ENCODE measurements around the gene PHKA2.
"Not testable (repeated sequence)": the region's sequence is repeated elsewhere in the genome, so short reads cannot be mapped to it uniquely, and the experiment has no call there.

The PHKA2 gene, protein sequence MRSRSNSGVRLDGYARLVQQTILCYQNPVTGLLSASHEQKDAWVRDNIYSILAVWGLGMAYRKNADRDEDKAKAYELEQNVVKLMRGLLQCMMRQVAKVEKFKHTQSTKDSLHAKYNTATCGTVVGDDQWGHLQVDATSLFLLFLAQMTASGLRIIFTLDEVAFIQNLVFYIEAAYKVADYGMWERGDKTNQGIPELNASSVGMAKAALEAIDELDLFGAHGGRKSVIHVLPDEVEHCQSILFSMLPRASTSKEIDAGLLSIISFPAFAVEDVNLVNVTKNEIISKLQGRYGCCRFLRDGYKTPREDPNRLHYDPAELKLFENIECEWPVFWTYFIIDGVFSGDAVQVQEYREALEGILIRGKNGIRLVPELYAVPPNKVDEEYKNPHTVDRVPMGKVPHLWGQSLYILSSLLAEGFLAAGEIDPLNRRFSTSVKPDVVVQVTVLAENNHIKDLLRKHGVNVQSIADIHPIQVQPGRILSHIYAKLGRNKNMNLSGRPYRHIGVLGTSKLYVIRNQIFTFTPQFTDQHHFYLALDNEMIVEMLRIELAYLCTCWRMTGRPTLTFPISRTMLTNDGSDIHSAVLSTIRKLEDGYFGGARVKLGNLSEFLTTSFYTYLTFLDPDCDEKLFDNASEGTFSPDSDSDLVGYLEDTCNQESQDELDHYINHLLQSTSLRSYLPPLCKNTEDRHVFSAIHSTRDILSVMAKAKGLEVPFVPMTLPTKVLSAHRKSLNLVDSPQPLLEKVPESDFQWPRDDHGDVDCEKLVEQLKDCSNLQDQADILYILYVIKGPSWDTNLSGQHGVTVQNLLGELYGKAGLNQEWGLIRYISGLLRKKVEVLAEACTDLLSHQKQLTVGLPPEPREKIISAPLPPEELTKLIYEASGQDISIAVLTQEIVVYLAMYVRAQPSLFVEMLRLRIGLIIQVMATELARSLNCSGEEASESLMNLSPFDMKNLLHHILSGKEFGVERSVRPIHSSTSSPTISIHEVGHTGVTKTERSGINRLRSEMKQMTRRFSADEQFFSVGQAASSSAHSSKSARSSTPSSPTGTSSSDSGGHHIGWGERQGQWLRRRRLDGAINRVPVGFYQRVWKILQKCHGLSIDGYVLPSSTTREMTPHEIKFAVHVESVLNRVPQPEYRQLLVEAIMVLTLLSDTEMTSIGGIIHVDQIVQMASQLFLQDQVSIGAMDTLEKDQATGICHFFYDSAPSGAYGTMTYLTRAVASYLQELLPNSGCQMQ

DNA sequence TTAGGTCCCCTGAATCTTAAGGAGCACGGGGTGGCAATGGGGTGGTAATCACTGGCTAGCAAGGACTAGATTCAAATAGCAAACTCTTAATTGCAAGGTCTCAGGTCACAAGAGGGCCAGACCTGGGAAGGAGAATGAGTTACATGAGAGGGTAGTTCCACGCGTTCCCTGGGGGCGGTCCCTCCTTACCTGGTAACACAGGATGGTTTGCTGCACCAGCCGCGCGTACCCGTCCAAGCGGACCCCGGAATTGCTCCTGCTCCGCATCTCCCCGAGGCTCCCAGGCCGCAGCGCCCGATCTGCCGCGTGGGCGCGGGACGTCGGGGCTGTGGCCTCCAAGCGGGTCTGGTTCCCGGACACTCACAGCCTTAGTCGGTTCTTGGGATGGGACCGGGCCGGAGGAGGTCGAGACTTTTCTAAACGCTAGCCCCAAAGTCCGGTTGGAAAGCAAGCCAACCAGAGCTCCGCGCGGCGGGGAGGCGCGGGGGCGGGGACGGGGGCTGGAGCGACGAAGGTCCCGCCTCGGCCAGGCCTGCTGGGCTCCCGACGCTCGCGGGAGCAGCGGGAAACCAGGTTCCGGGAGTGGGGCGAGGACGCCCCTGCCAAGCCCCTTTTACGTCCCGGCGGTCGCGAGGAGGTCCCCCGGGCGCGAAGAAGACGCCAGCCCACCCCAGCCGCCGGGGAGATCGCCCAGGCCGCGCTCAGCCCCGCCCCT lies at the start of gene PHKA2:
PHKA2 (minus strand) TSS at position 449 of the 715 bp plus-strand sequence; CDS start at position 267, 182 bp downstream.
- DNase-seq, result peak; percentile 1

DNA sequence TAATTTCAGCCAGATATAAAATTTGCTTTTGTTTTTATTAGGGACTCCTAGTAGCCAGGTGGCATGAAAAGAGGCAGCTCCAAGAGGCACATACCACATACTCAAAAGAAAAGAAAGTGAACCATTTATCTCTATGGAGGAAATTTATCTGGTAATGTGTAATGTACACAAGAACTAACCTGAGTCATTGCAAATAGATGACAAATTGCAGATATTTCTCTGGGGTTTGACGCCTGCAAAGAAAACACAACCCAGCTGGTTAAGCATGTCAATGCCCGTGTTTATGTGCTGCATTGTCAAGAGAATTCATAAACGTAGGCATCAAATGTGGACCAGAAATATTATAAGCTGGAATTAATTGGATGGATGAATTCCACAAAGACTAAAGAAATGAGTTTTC lies 46.9 kb upstream of the PHKA2 start:
- no peak for DNase-seq

DNA sequence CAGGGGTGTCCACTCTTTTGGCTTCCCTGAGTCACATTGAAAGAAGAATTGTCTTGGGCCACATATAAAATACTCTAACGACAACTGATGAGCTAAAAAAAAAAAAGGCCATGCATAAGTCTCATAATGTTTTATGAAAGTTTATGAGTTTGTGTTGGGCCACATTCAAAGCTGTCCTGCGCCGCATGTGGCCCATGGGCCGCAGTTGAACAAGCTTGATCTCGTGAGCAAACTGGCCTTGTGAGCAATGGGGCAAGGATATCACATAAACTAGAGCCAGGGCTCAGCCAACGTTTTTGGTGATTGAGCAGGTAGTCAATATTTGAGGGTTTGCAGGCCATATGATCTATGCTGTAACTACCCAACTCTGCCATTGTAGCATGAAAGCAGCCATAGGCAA lies 44.6 kb upstream of the PHKA2 start:
- DNase-seq, result no peak

DNA sequence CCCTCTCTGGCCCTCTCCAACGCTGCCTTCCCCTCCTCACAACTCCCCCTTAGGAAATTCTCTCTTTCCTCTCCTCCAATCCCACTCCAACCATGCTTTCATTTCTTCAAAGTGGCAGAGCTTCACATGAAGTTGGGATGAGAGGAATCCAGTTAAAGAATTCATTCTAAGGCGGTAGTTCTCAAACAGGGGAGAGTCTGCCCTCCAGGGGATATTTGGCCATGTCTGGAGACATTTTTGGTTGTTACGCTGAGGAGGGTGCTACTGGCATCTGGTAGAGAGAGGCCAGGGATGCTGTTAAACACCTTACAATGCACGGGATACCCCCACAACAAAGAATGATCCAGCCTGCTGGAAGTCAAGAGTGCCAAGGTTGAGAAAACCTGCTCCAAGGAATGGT lies 40.5 kb upstream of the PHKA2 start:
- no peak for DNase-seq

DNA sequence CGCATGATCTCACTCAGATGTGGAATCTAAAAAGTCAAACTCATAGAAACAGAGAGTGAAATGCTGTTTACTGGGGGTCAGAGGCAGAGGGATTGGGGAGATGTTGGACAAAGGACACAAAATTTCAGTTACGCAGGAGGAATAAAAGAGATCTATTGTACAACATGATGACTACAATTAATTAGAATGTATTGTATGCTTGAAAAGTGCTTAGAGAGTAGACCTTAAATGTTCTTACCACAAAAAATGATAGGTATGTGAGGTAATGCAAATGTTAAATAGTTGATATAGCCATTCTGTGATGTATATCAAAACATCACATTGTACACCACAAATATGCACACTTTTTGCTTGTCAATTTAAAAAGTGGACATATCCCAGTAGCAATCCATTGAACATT lies 36.1 kb upstream of the PHKA2 start:
- DNase-seq, result no peak

DNA sequence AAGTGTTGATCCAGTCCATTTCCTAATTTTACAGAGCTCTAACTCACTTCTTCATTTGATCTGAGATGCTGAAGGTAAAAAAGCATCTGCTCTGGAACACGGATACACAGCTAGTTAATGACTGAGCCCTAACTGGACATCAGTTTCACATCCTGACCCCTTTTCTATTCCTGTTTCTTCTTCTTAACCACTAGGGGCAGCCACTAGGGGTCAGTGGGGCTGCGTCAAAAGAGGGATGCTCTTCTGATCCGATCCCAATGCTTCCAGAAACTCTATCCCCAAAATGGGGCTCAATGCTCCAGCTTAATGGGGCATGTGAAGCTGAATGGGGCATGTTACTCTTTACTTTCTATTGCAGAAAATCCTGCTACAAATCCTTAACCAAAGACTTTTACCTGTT lies 33.4 kb upstream of the PHKA2 start:
- no peak for DNase-seq

DNA sequence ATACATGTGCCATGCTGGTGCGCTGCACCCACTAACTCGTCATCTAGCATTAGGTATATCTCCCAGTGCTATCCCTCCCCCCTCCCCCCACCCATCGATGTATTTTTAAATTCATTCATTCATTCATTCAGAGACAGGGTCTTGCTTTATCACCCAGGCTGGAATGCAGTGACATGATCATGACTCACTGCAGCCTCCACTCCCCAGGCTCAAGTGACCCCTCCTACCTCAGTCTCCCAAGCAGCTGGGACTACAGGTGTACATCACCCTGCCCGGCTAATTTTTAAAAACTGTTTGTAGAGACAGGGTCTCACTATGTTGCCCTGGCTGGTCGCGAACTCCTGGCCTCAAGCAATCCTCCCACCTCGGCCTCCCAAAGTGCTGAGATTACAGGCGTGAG lies 32.7 kb upstream of the PHKA2 start:
- not testable (repeated sequence) for DNase-seq

DNA sequence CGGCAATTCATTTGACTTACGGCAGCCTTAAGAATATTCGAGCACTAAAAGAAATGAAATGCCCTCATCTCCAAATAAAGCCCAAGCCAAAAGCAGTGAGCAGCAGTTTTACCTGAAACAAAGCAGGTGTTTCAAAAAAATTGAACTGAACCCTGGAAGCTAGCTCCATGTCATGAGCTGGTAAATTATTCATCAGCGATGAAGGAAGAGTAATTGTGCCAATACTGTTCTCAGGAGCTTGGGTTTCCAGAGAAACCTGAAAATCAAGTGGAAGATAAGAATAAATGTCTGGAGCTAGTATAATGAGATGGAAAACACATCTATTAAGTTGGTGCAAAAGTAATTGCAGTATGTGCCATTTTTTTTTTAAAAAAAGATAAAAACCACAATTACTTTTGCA lies 24.0 kb upstream of the PHKA2 start:
- DNase-seq, result no peak

DNA sequence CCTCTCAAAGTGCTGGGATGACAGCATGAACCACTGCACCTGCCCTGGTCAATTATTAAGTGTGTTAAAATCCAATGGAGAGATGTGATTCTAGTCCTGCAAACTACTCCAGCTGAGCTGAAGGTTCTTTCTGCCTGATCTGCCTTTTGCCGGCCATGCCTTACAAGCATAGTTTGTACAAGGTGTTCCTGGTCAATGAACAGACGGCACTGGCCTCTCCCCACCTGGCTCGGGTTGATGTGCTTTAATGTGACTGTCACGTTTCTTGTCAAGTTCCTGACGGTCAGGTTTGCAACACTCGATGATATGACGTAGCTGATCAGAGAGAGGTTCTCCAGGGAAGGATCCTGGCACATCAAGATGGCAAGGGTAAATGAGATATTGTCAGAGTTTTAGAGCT lies 23.1 kb upstream of the PHKA2 start:
- no peak for DNase-seq

DNA sequence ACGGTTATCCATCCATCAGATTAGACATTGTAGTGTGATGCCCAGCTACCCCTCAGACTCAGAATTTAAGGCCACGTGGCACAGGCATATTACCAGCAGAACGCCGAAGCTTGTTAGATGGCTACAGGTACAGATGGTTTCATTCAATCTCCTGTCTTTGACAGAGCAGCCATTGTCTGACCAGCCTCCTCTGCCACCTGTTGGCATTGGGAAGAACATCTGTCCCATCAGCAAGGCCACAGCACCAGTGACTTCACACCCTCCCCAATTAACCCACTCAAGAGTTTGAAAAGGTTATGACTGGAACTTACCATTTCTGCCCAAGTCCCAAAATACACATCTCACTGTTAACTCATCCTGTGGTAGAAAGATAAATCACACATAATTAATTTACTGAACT lies 22.0 kb upstream of the PHKA2 start:
- DNase-seq, result no peak

DNA sequence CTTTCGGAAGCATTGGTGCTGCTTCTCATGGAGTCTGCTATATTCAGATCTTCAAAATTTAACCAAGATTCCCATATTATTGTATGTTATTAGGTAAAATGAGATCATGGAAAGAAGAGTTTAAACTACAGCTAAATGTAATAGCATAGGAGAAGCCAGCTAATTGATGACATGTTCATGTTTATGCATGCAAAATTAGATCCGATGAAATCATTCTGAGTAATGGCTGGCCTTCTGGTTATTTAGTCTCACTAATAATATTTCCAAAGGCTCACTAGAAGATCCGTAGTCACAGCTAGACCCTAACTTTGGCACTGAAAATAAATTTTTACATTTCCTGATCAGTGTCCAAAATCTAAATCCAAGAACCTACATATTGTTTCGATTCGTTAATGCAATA lies 19.8 kb upstream of the PHKA2 start:
- no peak for DNase-seq

DNA sequence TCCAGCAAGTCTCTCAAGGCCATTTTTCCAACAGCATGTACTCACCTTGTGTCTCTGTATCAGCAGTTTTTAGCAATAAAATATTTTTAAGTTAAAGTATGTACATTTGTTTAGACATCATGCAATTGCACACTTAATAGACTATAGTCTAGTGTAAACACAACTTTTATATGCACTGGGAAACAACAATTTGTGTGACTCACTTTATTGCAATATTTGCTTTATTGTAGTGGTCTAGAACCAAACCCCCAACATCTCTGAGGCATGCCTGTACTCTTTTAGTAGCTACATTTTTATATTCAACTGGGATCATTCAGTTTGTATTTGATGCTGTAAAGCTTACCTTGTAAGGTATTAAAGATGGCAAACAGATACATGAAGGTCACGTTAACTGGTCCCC lies 14.7 kb upstream of the PHKA2 start:
- no peak for DNase-seq

DNA sequence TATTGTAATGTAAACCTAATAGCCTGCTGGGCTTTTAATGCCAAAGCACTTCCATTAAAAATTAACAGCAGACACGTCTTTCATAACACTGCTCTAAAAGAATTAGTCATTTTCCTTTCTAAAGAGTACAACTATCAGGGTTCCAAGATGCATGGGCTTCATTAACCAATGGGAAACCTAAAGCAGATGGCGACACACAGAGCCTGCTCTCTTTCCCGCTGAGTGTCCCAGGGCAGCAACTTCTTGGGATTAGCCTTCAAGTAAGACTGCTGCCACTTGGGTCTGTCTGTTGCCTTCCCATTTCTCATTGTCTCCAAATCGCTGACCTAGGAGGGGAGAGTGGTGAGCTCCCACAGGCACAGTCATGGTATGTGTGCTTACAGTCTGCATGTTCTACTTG lies 14.0 kb upstream of the PHKA2 start:
- DNase-seq, result no peak

DNA sequence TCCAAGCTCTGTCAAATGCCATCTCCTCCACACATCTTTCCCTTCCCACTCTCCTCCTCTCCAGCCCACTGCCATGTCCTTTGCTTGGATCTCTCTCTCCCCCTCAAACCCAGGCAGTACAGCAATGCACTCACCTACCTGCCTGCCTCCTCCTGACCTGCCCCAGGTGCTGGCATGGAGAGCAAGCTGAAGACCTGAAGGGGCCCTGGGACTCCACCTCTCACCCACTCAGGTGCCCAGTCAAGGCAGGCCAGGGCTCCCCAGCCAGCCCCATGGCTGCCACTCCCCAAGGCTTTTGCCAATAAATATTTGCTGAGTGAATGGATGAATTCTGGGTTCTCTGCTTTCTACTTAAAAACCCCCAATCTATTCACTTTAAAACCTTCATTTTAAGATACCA lies 12.6 kb upstream of the PHKA2 start:
- DNase-seq, result no peak

DNA sequence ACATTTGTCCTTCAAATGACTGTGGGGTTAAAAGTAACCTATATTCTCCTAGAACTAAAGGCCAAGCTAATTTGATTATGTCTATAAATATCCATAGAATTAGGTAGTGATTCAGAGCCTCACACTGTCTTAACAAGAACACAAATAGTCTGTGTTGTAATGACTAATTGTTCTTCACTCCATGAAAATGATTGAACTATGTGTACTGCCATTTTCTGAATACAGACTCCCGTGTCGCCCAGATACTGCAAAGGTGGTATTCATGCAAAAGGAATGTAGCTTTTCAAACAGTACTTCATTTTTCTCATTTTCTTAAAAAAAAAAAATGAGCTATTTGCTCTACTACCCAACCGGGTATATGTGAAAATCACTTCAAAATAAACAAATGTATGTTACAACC lies 11.3 kb upstream of the PHKA2 start:
- no peak for DNase-seq

DNA sequence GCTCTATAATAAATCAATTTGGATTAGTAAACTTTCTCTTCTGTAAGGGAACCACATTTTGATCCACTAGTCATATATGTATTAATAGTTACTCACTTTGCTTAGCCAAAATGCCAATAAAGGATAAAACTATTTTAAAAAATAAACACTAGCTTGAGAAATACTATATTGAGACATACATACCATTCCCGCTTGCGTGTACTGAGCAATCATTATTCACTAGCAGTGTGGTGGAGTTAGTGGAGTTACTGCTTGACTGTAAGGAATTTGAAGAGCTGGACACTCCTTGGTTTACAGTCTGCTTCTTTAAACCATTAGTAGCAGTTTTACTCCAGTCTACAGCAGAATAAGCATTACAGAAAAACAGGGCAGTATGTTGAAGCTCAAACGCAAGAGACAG lies 10.8 kb upstream of the PHKA2 start:
- DNase-seq, result no peak

DNA sequence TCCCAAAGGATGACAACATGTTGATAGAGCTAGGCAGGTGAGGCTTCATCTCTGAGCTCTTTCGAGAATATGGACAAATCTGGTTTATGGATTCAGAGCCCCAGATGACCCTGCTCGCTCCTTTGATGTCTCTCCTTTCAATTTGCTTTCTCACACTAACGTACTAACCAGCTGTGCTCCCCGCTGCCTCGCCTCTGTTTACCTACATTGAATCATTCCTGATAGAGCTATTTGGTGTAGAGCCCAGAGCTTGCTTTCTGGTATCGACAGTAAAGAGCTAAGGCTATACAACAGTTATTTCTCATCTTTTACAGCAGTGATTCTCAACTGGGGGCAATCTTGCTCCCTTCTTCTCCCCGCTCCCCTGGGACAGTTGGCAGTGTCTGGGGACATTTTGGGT lies 8.9 kb upstream of the PHKA2 start:
- no peak for DNase-seq

DNA sequence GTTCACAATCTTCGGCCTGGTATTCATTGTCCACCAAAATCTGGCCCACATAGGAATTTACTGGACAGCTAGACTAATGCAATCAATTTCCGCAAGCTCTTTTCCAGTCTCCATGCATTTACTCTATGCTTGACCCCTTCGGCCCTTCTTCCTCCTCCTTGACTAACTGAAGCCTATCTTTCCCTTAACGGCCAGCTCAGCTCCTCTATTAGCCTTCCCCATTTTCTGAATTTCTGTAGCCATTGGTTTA lies 1.2 kb upstream of the PHKA2 start:
- no peak for DNase-seq

DNA sequence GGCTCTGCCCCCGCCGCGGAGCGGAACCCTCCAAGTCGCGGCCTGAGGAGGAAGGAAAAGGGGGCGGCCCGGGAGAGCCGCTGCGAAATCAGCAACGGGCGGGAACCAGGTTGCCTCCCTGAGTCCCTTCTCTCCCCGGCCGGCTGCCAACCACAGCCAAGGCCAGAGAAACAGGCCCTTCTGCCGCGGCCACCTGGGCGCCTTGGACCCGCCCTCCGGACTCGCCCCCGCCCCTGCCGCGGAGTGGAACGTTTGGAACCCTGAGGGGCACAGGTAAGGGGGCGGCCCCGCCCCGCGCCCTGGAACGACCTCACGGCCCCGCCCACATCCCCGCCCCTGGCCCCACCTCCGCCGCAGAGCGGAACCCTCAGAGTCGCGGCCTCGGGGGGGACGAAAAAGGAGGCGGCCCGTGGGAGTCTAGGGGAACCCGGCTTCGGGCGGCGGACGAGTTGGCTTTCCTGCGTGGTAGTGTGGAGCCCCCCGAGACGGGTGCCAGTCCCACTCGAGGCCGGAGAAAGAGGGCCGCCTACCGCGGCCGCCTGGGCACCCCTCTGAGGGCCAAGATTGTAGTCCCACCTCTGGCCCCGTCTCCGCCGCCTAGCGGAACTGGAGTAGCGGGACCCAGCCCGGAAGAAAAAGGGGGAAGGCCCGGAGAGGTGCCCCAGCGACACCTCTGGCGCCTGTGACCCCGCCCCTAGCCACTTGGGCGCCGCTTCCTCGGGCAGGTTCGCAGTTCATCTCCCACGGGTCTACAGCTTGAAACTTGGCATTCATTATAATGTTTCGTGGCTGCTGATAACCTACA lies 669 bp upstream of the PHKA2 start:
- peak; percentile 40 for DNase-seq

DNA sequence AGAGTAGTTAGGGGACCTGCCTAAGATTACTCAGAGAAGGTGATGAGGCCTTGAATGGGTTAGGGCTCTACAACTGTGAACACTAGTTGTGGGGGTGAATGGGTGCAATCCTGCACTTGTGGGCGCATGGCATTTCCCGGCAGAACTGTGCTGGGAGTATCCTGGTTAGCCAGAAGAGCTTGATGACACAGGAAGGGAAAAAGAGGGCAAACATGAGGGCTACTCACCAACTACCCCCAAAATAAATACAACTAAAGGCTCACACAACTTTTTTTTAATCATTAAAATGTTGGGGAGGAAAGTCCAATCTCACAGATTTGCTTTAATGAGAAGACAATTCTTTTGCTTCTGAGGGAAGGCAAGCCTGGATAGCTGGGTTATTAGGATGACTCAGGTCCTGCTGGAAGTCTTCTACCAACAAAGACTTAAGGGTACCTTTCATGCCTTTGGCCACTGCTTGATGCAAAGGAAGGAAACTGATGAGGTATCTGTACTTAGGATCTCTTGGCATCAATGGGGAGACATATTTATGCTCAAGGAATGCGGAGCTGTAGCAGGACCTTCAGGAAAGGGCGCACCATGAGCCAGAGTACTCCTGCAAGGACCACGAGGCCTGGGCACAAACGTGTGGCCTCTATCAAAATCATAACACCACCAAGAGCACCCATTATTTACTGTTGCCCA lies 2.6 kb downstream of the PHKA2 start:
- no peak for DNase-seq

DNA sequence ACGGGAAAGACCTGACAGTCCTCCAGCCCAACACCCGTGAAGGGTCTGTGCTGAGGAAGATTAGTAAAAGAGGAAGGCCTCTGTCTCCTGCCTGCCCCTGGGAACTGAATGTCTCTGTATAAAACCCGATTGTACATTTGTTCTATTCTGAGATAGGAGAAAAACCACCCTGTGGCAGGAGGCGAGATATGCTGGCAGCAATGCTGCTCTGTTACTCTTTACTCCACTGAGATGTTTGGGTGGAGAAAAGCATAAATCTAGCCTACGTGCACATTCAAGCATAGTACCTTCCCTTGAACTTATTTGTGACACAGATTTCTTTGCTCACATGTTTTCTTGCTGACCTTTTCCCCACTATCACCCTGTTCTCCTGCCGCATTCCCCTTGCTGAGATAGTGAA lies 3.7 kb downstream of the PHKA2 start:
- not testable (repeated sequence) for DNase-seq

DNA sequence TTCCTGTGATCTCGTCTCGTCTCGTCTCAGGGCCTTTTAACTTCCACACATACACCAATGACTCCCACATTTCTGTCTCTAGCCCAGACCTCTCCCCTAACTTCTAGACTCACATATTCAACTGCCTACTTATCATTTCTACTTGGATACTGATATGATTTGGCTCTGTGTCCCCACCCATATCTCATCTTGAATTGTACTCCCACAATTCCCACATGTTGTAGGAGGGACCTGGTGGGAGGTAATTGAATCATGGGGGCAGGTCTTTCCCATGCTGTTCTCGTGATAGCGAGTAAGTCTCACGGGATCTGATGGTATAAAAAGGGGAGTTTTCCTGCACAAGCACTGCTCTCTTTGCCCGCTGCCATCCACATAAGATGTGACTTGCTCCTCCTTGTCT lies 8.9 kb downstream of the PHKA2 start:
- DNase-seq, result no peak

Data from amniotic stem cell (primary cell).